PC-3 (cell line): ENCODE measurements around the gene SNED1.

Experiments
- EZH2phosphoT487 ChIP-seq: fragments of 300-600 bp; sonication (generic); IDR thresholded peaks from 2 replicates; pipeline ENCODE4 v1.6.1; 2018; ENCODE audit warnings: mild to moderate bottlenecking, antibody characterized with exemption, low read length, borderline replicate concordance
- TF ChIP-seq, protein P1 (sequence below): fragments of 300-600 bp; sonication (generic); conservative IDR thresholded peaks from 2 replicates; pipeline ENCODE4 v1.5.1; 2017; ENCODE audit warnings: antibody characterized with exemption, low read depth, mild to moderate bottlenecking, low read length

DNA sequence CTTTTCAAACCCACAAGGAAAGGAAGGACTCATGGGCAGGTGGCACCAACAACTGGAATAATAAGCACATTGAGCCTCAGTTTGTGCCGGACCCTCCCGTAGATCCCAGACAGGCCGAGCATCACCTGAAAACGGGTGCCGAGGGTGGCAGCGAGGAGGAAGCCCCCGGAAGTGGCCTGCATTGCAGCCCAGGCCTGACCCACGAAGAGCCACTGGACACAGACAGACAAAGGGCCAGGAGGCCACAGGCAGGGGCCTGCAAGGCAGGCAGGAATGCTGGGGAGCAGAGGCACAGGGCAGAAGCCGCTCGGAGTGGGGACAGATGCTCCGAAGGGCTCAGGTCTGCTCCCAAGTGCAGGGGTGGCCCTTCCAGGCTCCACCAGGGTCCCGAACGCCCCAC, 71.9 kb downstream of the SNED1 start:
- TF ChIP-seq, protein P1, sequence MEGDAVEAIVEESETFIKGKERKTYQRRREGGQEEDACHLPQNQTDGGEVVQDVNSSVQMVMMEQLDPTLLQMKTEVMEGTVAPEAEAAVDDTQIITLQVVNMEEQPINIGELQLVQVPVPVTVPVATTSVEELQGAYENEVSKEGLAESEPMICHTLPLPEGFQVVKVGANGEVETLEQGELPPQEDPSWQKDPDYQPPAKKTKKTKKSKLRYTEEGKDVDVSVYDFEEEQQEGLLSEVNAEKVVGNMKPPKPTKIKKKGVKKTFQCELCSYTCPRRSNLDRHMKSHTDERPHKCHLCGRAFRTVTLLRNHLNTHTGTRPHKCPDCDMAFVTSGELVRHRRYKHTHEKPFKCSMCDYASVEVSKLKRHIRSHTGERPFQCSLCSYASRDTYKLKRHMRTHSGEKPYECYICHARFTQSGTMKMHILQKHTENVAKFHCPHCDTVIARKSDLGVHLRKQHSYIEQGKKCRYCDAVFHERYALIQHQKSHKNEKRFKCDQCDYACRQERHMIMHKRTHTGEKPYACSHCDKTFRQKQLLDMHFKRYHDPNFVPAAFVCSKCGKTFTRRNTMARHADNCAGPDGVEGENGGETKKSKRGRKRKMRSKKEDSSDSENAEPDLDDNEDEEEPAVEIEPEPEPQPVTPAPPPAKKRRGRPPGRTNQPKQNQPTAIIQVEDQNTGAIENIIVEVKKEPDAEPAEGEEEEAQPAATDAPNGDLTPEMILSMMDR = no peak
- no peak for TF ChIP-seq EZH2phosphoT487
